ENCODE data around the gene TAF10.

TAF10 gene

DNA sequence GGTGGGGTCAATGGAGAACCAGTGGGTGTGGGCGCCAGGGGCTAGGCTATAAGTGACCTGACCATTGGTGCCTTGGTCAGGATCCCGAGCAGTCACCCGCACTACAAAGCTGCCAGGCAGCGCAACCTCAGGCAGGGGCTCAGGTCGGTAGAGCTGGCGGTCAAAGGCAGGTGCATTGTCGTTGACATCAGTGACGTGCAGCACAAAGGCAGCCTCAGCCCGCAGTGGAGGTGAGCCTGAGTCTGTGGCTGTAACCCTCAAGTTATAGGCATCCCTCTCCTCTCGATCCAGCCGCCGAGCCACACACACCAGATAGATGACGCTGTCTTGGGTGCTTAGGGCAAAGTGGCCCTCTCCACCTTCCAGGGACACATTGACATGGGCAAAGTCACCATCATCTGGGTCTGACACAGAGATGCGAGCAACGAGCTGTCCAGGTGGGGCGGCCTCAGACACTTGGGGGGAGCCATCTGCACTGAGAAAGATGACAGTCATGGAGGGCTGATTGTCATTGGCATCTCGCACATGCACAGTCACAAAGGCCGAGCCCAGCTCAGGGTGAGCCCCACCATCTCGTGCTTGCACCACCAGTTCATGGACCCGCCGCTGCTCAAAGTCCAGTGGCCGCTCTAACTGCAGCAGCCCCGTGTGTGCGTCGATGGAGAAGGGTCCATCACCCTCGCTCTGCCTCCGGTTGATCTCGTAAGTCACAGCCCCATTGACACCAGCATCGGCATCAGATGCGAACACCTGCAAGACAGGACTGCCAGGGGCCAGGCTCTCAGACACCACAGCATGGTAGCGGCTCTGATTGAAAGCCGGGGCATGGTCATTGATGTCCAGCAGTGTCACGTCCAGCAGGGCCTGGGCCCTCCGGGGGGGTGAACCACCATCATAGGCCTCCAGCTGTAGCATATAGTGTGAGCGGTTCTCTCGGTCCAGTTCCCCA lies 28.3 kb upstream of the TAF10 start:
- DNase-seq: no peak

DNA sequence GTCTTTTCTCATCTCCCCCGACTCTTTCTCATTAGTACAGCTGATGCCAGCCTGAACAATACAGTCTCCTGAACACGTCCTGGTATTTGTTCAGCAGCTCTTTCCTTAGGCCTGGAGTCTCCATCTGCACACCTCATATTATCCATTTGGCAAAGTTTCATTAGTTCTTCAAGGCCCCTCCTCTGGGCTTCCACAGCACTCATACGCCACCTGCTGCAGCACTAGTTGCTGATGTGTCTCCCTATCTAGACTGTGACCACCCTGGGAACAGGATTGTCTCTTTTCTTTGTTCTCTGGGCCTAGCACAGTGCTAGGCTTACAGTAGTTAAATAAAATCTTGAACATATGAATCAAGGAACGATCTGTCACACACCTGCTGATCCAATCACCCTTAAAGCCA lies 26.4 kb upstream of the TAF10 start:
- no peak for DNase-seq

GRCh38 chr11:6637871-6638270 lies 25.9 kb upstream of the TAF10 start:
- DNase-seq: no peak

DNA sequence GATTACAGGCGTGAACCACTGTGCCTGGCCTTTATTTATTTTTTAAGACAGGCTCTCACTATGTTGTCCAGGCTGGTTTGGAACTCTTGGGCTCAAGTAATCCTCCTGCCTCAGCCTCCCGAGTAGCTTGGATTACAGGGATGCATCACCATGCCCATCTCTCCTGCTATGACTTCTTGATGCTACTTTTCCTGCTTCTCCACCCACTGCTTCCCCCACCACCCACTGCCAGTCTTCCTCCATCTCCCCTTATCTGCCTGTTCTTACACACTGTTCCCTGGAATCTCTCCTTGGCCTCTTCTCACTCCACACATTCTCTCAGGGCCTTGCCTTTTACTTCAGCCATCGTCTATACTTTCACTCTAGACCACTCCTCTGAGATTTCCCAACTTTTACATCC lies 24.5 kb upstream of the TAF10 start:
- no peak for DNase-seq

DNA sequence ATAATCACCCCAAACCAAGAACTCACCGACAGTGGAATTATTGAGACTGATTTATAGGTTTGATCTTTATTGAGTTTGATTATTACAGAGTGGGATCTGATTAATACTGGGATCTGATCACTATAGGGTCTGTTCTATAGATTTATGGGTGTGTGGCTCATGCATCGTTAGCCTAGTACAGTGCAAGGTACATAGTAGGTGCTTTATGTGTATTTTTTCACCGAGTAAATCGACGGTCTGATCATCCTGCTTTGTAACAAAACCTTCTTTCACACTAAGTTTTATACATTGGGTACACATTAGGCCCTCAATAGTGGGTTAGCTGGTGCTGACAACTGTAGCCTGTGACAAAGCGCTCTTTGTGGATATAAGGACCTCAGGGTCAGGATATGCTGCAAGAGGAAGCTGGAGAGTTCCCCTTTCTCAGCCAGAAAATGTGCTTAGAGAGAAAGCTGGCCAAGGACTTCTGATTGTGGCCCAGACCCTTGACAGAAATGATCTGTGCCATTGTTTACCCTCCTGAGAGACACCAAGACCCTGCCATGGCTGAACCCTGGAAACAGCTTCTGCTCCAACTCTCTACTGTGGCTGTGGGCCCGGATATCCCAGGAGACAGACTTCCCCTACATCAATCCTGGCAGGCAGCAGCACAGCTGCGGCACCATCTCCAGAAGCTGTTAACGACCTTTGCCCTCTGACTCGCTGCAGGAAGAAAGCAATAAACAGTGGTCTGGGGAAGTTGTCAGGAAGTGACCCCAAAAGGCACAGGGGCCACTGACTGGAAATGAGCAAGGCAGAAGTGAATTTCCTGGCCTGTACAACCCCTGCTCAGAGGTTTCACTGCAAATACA lies 23.3 kb upstream of the TAF10 start:
- DNase-seq: no peak

GRCh38 chr11:6634534-6634933 lies 22.5 kb upstream of the TAF10 start:
- DNase-seq: no peak

- no peak for DNase-seq
These were observed 21.7 kb upstream of the TAF10 start for GRCh38 chr11:6633422-6634408.

GRCh38 chr11:6632116-6633073 lies 20.4 kb upstream of the TAF10 start:
- DNase-seq: no peak

- no peak for DNase-seq
These were observed 19.4 kb upstream of the TAF10 start for GRCh38 chr11:6631361-6631890.

DNA sequence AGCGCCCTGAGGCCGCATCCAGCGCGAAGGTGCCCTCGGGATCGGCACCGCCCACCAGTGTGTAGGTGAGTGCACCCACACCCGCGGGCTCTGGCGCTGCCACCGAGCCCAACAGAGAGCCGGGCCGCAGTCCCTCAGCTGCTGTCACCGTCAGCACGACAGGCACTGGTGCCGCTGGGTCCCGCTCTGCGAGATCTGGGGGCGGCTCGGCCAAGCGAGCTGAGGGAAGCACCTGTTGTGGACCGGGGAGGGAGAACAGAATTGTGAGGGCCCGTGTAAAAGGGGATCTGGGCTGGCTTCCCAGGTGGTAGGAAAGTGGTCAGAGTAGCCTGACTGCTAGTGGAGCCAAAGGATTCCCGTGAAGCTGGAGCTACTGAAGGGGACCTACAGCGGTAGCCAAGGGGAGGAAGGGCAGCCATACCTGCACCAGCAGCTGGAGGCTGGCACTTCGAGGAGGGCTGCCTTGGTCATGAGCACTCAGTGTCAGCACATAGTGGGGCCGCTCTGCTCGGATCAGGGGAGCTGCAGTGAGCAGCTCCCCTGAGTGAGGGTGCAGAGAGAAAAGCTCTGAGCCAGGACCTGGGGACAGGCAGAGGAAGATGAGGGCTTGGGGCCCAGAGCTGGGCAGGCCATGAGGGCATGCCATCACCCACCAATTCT lies 18.7 kb upstream of the TAF10 start:
- DNase-seq: no peak

DNA sequence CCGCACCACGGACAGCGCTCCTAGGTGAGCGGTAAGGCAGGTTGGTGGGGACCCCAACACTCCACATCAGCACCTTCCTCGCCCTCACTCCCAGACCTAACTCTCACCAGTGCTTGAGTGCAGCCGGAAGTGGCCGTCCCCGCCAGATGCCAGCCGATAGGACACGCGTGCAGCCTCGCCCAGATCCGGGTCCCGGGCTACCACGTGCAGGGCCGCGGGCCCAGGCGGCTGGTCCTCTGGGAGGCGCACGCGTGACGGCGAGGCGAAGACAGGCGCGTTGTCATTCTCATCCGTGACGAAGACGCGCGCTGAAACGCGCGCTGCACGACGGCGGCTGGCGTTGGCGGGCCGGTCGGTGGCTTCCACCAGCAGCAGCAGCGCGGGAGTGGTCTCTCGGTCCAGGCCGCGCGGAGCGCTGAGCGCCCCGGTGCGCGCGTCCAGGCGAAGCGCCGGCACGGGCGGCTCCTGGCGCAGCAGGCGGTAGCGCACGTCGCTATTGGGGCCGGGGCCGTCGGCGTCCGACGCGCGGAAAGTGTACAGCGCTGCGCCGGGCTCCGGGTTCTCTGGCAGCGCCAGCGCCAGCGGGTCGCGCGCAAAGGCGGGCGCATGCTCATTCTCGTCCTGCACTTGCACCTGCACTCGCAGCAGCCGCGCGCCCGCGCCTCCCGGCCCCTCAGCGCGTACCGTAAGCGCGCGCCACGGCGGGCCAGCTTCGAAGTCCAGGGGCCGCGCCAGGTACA lies 18.0 kb upstream of the TAF10 start:
- no peak for DNase-seq

GRCh38 chr11:6629573-6629891 lies 17.5 kb upstream of the TAF10 start:
- no peak for DNase-seq

DNA sequence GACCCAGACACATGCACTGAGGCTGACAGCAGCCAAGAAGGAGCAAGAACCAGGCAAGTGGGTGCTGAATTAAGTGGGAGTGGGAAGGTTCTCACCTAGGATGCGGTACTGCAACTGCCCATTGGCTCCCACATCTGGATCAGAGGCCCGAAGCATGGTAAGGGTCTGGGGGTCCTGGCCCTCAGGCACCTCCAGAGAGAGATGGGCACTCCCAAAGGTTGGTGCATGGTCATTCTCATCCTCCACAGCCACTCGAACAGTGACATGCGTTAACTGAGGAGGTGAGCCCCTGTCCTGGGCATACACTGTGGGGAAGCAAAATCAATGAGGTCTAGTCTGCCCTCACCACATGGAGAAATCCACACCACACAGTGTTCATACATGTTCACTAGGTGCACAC lies 16.5 kb upstream of the TAF10 start:
- DNase-seq: no peak

GRCh38 chr11:6627762-6628241 lies 15.8 kb upstream of the TAF10 start:
- no peak for DNase-seq

DNA sequence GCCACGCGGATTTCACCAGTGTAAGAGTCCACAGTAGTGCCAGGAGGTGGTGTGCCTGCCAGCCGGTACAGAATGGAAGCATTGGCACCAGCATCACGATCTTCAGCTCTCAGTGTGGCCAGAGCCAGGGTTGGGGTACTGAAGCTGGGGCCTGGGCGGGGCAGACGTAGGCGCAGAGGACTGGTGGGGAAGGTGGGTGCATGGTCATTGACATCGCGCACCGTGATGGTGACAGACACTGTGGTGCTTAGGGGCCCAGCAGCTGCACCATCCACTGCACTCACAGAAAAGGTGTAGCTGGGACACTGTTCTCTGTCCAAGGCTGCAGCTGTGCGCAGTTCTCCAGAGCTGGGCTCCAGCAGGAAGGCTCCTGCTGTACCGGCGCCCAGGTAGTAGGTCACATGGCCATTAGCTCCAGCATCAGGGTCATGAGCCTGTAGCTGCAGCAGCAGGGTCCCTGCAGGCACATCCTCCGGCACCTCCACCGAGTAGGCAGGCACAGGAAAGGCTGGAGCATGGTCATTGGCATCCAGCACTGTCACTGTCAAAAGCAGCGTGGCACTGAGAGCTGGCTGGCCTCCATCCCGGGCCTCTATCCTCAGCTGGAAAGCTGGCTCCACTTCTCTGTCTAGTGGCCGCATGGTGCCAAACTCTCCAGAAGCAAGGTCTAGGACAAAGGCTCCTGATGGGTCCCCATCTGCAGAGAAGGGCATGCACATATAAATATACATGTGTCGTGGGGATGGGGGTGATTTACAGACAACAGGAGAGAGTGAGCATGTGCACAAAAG lies 15.2 kb upstream of the TAF10 start:
- DNase-seq: no peak

DNA sequence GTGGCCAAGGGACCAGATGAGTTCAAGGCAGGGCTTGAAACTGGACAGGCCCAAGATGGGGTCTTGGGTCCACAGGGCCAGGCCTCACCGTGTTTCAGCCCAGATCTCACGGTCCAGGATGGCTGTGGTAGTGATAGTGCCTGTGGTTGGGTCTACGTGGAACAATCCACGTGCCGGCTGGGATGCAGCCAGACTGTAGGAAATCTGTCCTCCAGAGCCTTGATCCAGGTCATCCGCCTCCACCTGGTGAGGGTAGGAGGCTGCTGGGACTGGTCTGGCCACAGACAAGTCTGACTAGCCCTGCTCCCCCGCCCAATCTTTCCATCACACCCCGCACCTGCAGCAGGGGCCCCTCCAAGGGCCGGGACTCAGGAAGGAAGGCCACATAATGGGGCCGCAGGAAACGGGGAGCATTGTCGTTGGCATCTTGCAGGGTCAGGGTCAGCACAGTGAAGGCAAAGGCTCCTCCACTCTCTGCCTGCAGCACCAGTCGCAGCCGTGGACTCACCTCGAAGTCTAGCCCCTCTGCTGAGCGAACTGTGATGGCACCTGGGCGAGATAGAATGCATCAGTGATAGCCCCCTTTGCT lies 13.9 kb upstream of the TAF10 start:
- no peak for DNase-seq

DNA sequence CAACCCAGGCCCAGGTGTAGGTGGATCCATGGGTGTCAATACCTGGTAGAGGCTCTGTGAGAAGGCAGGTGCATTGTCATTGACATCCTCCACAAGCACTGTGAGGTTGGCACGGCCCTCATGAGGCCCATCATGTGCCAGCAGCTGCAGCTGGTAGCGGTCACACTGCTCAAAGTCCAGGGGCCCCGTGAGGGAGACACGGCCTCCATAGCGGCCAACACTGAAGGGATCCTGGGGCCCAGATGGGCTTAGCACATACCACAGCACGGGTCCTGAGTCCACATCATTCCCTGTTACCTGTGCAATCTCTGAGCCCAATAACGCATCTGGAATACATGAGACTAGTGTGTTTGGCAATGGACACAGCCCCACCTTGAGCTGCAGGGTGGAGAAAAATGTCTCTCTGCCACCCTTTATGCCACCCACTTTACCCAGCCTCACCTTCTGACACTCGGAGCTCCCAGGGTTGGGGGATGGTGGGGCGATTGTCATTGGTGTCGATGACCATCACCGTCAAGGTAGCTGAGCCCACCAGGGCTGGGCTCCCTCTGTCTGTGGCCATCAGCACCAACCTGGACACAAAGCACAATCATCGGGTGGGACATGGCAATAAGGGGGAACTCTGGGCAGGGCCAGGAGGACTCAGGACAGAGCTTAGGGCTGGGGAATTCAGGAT lies 13.3 kb upstream of the TAF10 start:
- DNase-seq: no peak
